HG03354 (cell line): Measurements from ENCODE around the gene TBC1D22B.
A peak's percentile ranks its signal among the peaks of the same experiment; 100 is the strongest.

Experiments
- ATAC-seq: cut with Tn5 transposase; IDR thresholded peaks from one replicate; pipeline ENCODE4 v1.9.1; 2021; ENCODE audit warnings: mild to moderate bottlenecking; ENCODE audit not compliant: unreplicated experiment, poor library complexity, severe bottlenecking

TBC1D22B gene

GRCh38 chr6:37375376-37375775 is 117.8 kb downstream of the TBC1D22B start:
- no peak for ATAC-seq

DNA sequence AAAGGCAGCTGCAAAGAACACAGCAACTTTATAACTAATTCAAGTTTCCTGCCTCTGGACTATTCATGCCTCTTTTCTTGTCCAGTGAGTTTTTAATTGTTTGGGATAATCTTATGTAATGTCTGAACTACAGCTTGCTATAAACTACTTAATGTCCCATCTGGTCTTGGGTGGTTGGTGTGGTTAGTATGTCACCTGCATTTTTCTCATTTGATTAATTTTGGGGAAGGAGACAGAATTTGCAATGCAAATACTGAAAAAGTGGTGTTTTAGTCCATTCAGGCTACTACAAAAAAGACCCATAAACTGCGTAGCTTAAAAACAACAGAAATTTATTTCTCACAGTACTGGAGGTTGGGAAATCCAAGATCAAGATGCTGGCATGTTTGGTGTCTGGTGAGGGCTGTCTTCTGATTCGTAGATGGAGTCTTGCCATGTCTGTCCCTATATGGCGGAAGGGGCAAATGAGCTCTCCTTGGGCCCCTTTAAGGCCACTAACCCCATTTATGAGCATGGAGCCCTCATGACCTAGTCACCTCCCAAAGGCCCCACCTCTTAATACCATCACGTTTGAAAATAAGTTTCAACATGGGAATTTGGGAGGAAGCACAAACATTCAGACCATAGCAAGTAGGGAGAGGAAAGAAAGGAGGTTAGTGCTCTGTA is 118.6 kb downstream of the TBC1D22B start:
- no peak for ATAC-seq

DNA sequence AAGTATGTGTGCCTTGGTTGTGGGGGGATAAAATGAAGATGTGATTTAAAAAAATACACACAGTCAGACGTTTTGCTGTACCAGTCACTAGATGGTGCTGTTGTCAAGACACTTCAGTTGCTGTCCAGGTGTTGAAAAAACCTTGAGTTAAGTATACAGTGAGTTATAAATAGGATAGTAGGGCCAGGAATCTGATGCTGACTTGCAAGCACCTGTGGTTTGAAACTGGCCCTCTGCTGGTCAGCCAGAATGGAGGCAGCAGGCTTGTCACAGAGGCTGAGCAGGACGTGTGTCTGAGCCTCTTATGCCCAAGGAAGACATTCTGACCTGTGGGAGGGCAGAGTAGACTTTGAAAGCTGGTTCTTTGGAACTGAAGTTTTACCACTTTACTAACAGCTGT is 124.0 kb downstream of the TBC1D22B start:
- peak; percentile 58 for ATAC-seq
